Muscle of arm (tissue), 12 donors: ENCODE data around the gene KRTAP4-9. TPM values are rescaled to one million over a fixed set of nuclear protein-coding genes. Genes with fewer than 3 reads are reported as not detected.
"Not testable (repeated sequence)": the region's sequence is repeated elsewhere in the genome, so short reads cannot be mapped to it uniquely, and the experiment has no call there.

Source experiments
- DNase-seq: peaks from one replicate; pipeline ENCODE4 v3.0.0-alpha.2; 2013
- polyA plus RNA-seq, 12 donors: library from polyadenylated mRNA; unstranded; fragments of 120-200 nt; gene quantifications; one replicate each; pipeline ENCODE4 v1.2.1, GENCODE V29; 2013; ENCODE audit not compliant: insufficient read length in 12 of 12

The KRTAP4-9 gene
- polyA plus RNA-seq, 12 donors, result not detected

DNA sequence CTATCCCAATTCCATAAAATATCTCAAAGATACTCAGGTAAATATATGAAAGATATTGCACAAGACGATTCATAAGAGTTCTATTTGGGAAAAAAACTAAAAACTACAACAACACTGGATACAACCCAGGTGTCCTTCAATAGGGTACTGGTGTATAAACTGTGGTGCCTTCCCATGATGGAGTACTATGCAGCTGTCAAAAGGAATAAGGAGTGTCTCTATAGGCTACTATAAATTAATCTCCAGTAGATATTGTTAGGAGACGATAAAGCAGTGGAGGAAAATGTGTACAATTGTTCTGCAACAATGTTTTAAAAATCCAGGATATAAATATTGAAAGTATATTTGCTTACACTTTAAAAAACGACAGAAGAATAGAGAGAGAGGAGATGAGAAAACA is 21.2 kb downstream of the KRTAP4-9 start:
- no peak for DNase-seq

- no peak for DNase-seq
Observed at GRCh38 chr17:41127371-41127770, 22.2 kb downstream of the KRTAP4-9 start.

DNA sequence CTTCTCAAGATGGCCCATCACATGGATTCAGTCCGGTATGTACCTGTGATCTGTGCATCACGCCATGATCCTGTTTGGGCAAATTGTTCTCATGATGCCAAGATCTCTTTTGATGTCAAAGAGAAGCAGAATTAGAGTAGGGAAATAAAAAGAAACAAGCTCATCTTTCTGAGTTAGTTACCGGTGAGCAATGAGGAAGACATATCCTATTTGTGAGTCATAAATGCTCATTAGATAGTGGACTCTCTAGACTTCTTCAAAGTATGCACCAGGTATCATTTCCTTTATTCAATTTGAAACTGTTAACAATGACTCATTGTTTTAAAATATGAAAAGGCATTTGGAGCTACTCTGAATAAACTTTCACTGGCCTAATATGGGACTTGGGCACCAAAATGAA is 26.8 kb downstream of the KRTAP4-9 start:
- DNase-seq, result no peak

DNA sequence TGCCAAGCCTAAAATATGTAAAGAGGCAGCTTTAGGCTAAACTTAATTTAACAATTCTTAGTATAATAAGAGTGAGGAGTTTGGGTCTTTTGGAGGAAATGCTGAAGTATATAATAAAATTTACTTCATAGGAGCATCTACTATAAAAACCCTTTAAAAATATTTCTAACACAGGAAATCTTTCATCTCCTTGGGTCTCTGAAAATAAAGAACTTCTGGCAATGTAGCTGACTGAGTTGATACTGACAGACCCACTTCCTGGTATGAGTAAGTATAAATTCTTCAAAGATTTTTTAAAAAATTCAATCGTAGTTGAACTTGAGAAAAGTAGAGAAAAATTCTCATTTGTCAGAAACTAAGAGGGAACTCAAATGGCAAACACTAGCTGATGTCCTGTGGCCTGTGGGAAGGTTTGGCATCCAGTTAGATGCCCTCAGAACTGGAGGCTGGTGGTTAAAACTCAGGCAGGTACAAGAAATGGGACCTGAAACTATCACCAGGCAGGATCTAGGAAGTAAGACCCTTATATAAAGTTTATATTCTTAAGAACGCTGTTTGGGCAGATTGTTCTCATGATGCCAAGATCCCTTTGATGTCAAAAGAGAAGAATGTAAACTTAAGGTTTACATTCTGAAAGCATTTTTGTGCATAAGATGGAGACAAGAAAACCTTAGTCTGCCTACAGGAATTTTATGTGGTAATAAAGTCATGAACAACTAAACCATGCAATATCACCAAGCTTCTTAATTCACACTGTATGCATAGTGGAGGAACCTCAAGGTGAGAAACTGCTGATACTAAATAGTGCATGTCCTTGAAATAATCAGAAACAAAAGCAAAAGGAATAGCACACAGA is 28.9 kb downstream of the KRTAP4-9 start:
- no peak for DNase-seq

GRCh38 chr17:41139865-41140264 is 34.7 kb downstream of the KRTAP4-9 start:
- DNase-seq, result not testable (repeated sequence)

- no peak for DNase-seq
Observed at GRCh38 chr17:41140360-41141131, 35.4 kb downstream of the KRTAP4-9 start, which contains the start of gene KRTAP4-6. KRTAP4-6 (minus strand) TSS chr17:41140544; CDS start chr17:41140487, 57 bp downstream.

DNA sequence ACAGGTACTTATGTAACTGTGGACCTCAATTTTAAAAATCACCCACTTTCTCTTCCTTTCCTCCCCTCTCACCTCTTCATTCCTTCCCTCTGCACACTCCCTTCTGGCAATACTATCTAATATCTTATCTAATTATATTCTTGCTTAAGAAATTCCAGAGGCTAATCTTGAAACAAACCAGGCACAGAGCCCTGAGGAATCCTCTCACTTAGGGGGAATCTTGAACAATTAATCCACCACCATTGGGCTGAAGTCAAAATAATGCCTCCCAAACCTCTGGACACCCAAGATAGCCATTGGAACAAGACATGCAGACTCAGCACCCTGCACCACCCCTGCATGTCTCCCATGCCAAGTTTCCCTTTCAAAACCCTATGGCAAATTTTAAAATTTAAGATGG is 36.2 kb downstream of the KRTAP4-9 start:
- no peak for DNase-seq

- DNase-seq, result no peak
Observed at GRCh38 chr17:41144846-41145245, 39.7 kb downstream of the KRTAP4-9 start.

- DNase-seq, result no peak
Observed at GRCh38 chr17:41145261-41145660, 40.1 kb downstream of the KRTAP4-9 start.

DNA sequence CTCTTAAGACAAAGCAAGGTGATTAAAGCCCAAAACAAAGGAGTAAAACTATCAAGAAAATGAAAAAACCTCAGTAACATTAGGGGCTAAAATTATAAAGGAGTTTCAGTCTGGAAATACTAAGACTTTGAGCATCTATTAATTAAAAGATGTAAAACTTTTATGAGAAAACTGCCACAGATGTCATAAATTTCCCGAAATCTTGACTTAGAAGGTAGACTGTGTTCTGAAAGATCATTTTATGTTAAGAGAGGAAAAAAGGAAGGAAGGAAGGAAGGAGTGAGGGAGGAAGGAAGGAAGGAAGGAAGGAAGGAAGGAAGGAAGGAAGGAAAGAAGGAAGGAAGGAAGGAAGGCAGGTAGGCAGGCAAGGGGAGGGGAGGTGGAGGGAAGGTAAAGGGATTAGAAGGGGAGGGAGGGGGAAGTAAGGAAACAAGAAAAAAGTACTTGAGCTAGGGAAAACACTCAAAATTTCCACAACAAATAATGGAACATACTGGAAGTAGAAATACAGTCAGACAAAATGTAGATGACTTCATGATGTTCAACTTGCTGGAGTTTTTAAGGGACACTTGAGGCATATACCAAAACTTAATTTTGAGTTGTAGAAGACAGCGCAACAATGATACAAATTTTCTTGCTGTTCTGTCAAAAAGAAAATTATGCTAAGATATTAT is 42.5 kb downstream of the KRTAP4-9 start:
- DNase-seq, result no peak

DNA sequence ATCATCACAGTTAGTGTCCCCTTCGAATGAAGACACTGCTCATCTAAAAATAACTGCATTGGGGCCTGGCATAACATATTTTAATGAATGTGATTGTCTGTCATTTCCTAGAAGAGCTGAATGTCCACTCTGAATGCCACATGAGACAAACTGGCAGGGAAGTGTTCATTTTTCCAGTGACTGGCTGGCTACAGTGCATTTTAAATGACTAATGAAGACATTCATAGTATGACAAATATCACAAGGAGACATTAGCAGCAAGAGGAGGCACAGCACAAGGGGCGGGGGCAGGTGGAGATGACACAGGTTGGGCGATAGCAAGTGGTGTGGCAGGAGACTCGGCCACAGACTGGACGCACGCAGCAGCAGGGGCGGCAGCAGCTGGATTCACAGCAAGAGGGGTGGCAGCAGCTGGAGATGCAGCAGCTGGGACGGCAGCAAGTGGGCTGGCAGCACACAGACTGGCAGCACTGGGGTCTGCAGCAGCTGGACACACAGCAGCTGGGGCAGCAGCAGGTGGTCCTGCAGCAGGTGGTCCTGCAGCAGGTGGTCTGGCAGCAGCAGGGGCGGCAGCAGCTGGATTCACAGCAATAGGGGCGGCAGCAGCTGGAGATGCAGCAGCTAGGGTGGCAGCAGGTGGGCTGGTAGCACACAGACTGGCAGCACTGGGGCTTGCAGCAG is 43.9 kb downstream of the KRTAP4-9 start:
- DNase-seq, result not testable (repeated sequence)

- no peak for DNase-seq
Observed at GRCh38 chr17:41149652-41149985, 44.4 kb downstream of the KRTAP4-9 start, which contains the start of gene KRTAP4-5. KRTAP4-5 (minus strand) TSS chr17:41149825; CDS start chr17:41149767, 58 bp downstream.

GRCh38 chr17:41150026-41150425 is 44.8 kb downstream of the KRTAP4-9 start:
- no peak for DNase-seq

DNA sequence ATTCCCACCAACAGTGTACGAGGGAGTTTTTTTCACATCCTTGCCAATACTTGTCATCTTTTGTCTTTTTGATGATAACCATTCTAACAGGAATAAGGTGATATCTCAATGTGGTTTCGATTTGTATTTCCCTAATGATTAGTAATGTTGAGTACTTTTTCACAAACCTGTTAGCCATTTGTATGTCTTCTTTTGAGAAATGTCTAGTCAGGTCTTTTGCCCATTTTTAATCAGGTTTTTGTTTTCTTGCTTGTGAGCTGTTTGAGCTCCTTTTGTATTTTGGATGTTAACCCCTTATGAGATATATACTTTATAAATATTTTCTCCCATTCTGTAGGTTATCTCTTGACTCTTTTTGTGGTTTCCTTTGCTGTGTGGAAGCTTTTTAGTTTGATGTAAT is 46.3 kb downstream of the KRTAP4-9 start:
- no peak for DNase-seq

DNA sequence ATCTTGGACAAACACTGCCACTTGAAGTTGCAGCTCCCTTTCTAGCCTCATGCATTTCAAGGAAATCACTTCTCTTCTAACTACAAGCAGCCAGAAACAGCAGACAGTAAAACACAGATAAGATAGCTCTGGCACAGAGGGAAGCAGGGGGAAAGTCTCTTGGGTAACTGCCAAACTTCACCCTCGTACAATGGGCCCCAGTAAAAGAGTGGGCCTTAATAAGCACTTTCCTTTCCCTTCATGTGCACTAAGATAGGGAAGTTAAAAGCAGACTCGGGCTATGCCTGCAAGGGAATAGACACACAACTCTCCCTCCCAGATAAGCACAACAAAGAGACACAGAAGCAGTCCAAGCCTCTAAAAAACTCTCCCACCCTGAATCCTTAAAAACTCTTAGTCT is 48.7 kb downstream of the KRTAP4-9 start:
- DNase-seq, result peak; percentile 3

Other genes with a start within 250 kb of the KRTAP4-9 start
- gene KRT12, start 238.2 kb upstream of the KRTAP4-9 start, polyA plus RNA-seq, result 1 to 10 TPM in 1 of 12 donors, under 1 TPM in 6, not detected in 5; 0.07 to 2.8 (median 0.31) TPM
- 1 to 10 TPM in 1 of 12 donors, under 1 TPM in 4, not detected in 7; 0.07 to 1.9 (median 0.22) TPM for gene KRT20, start 220.1 kb upstream of the KRTAP4-9 start, polyA plus RNA-seq
- gene KRT23, start 167.7 kb upstream of the KRTAP4-9 start, polyA plus RNA-seq, result 10 to 100 TPM in 3 of 12 donors, under 1 TPM in 6, not detected in 3; 0.12 to 25.1 (median 0.44) TPM
- 10 to 100 TPM in 1 of 12 donors, 1 to 10 TPM in 9, not detected in 2; 2.3 to 12.3 (median 6.3) TPM for gene KRT39, start 138.4 kb upstream of the KRTAP4-9 start, polyA plus RNA-seq
- 10 to 100 TPM in 5 of 12 donors, 1 to 10 TPM in 5, not detected in 2; 3.1 to 16.4 (median 11.0) TPM for gene KRT40, start 121.1 kb upstream of the KRTAP4-9 start, polyA plus RNA-seq
- gene KRTAP3-3, start 111.2 kb upstream of the KRTAP4-9 start, polyA plus RNA-seq, result not detected
- gene KRTAP3-2, start 105.5 kb upstream of the KRTAP4-9 start, polyA plus RNA-seq, result 1 to 10 TPM in 4 of 12 donors, under 1 TPM in 5, not detected in 3; 0.22 to 1.4 (median 0.86) TPM
- gene KRTAP3-1, start 96.3 kb upstream of the KRTAP4-9 start, polyA plus RNA-seq, result not detected
- not detected for gene KRTAP1-5, start 78.2 kb upstream of the KRTAP4-9 start, polyA plus RNA-seq
- gene KRTAP1-4, start 75.2 kb upstream of the KRTAP4-9 start, polyA plus RNA-seq, result not detected
- gene KRTAP1-3, start 70.5 kb upstream of the KRTAP4-9 start, polyA plus RNA-seq, result not detected
- gene KRTAP1-1, start 63.9 kb upstream of the KRTAP4-9 start, polyA plus RNA-seq, result not detected
- gene KRTAP2-1, start 58.1 kb upstream of the KRTAP4-9 start, polyA plus RNA-seq, result not detected
- gene KRTAP2-2, start 50.2 kb upstream of the KRTAP4-9 start, polyA plus RNA-seq, result not detected
- gene KRTAP2-3, start 45.3 kb upstream of the KRTAP4-9 start, polyA plus RNA-seq, result under 1 TPM in 2 of 12 donors, not detected in 10; 0.49 to 0.57 TPM
- gene KRTAP2-4, start 39.5 kb upstream of the KRTAP4-9 start, polyA plus RNA-seq, result not detected
- gene KRTAP4-7, start 21.2 kb upstream of the KRTAP4-9 start, polyA plus RNA-seq, result not detected
- not detected for gene KRTAP4-8, start 7.2 kb upstream of the KRTAP4-9 start, polyA plus RNA-seq
- gene KRTAP4-16, start 3.2 kb upstream of the KRTAP4-9 start, polyA plus RNA-seq, result not detected
- gene KRTAP4-11, start 13.0 kb downstream of the KRTAP4-9 start, polyA plus RNA-seq, result not detected
- not detected for gene KRTAP4-12, start 18.8 kb downstream of the KRTAP4-9 start, polyA plus RNA-seq
- gene KRTAP4-6, start 35.2 kb downstream of the KRTAP4-9 start, polyA plus RNA-seq, result not detected
- not detected for gene KRTAP4-5, start 44.4 kb downstream of the KRTAP4-9 start, polyA plus RNA-seq
- not detected for gene KRTAP4-4, start 55.4 kb downstream of the KRTAP4-9 start, polyA plus RNA-seq
- gene KRTAP4-3, start 62.8 kb downstream of the KRTAP4-9 start, polyA plus RNA-seq, result not detected
- gene KRTAP4-2, start 72.8 kb downstream of the KRTAP4-9 start, polyA plus RNA-seq, result not detected
- gene KRTAP4-1, start 79.5 kb downstream of the KRTAP4-9 start, polyA plus RNA-seq, result not detected
- not detected for gene KRTAP9-1, start 84.5 kb downstream of the KRTAP4-9 start, polyA plus RNA-seq
- not detected for gene KRTAP9-2, start 121.3 kb downstream of the KRTAP4-9 start, polyA plus RNA-seq
- not detected for gene KRTAP9-3, start 127.1 kb downstream of the KRTAP4-9 start, polyA plus RNA-seq
- gene KRTAP9-8, start 132.6 kb downstream of the KRTAP4-9 start, polyA plus RNA-seq, result not detected
- gene KRTAP9-4, start 144.3 kb downstream of the KRTAP4-9 start, polyA plus RNA-seq, result not detected
- gene KRTAP9-9, start 150.0 kb downstream of the KRTAP4-9 start, polyA plus RNA-seq, result not detected
- gene KRTAP9-6, start 160.0 kb downstream of the KRTAP4-9 start, polyA plus RNA-seq, result under 1 TPM in 7 of 12 donors, not detected in 5; 0.11 to 0.65 (median 0.24) TPM
- gene KRTAP9-7, start 170.3 kb downstream of the KRTAP4-9 start, polyA plus RNA-seq, result not detected
- gene KRTAP29-1, start 197.5 kb downstream of the KRTAP4-9 start, polyA plus RNA-seq, result not detected
- not detected for gene KRTAP16-1, start 203.9 kb downstream of the KRTAP4-9 start, polyA plus RNA-seq
- gene KRTAP17-1, start 210.3 kb downstream of the KRTAP4-9 start, polyA plus RNA-seq, result not detected
- gene KRT33A, start 245.4 kb downstream of the KRTAP4-9 start, polyA plus RNA-seq, result not detected